Mucosa of rectum (tissue), 2 donors: ENCODE results near the gene SEL1L3.
A peak's percentile ranks its signal among the peaks of the same experiment; 100 is the strongest.

ENCODE experiments used
- H3K27ac ChIP-seq, 2 donors: one replicate each; pipeline ENCODE4 v1.7.0; 2013; ENCODE audit warnings: inconsistent platforms in 2 of 2, low read depth in 2 of 2, low read length in 2 of 2
- H3K27me3 ChIP-seq, 2 donors: one replicate each; pipeline ENCODE4 v1.7.0; 2013; ENCODE audit warnings: low read length in 2 of 2; ENCODE audit not compliant: control insufficient read depth in 2 of 2, insufficient read depth in 2 of 2
- H3K36me3 ChIP-seq, 2 donors: one replicate each; pipeline ENCODE4 v1.7.0; 2013; ENCODE audit warnings: low read length in 2 of 2; ENCODE audit not compliant: control insufficient read depth in 2 of 2, insufficient read depth in 2 of 2
- H3K4me1 ChIP-seq, 2 donors: one replicate each; pipeline ENCODE4 v1.7.0; 2013; ENCODE audit warnings: low read length in 2 of 2, mild to moderate bottlenecking in 1 of 2; ENCODE audit not compliant: control insufficient read depth in 2 of 2, insufficient read depth in 2 of 2
- H3K4me3 ChIP-seq, 2 donors: one replicate each; pipeline ENCODE4 v1.7.0; 2013; ENCODE audit warnings: low read length in 2 of 2
- H3K9ac ChIP-seq, 2 donors: one replicate each; pipeline ENCODE4 v1.7.0; 2013; ENCODE audit warnings: low read length in 2 of 2, low read depth in 1 of 2, mild to moderate bottlenecking in 1 of 2
- H3K9me3 ChIP-seq, 2 donors: one replicate each; pipeline ENCODE4 v1.7.0; 2013; ENCODE audit warnings: low read length in 2 of 2; ENCODE audit not compliant: control insufficient read depth in 2 of 2
- donor health status: healthy.
- donor health status: Normal muscosa, but diverticular disease.

SEL1L3 gene

GRCh38 chr4:25857403-25857802 lies 5.4 kb downstream of the SEL1L3 start:
- no peak overlapping the region for H3K4me3 ChIP-seq
- no peaks in the 10 kb centered on the region for H3K27me3 ChIP-seq
- no peak overlapping the region for H3K27ac ChIP-seq
- H3K9ac ChIP-seq = no peak overlapping the region
- no peaks in the 10 kb centered on the region for H3K36me3 ChIP-seq
- H3K9me3 ChIP-seq = no peaks in the 10 kb centered on the region
- H3K4me1 ChIP-seq = peaks cover 29 to 45% of the 10 kb centered on the region in 2 donors

GRCh38 chr4:25856756-25857155 lies 6.0 kb downstream of the SEL1L3 start:
- no peaks in the 10 kb centered on the region for H3K27me3 ChIP-seq
- H3K27ac ChIP-seq = peak overlapping the region in 1 of 2 donors; percentile 1
- H3K9me3 ChIP-seq = no peaks in the 10 kb centered on the region
- H3K9ac ChIP-seq = no peak overlapping the region
- H3K36me3 ChIP-seq = no peaks in the 10 kb centered on the region
- H3K4me3 ChIP-seq = no peak overlapping the region
- H3K4me1 ChIP-seq = peaks cover 29 to 49% of the 10 kb centered on the region in 2 donors

GRCh38 chr4:25852103-25852502 lies 10.7 kb downstream of the SEL1L3 start:
- H3K27ac ChIP-seq = no peak overlapping the region
- H3K9me3 ChIP-seq = no peaks in the 10 kb centered on the region
- peaks cover 0 to 3% of the 10 kb centered on the region in 2 donors for H3K36me3 ChIP-seq
- H3K4me3 ChIP-seq = no peak overlapping the region
- H3K9ac ChIP-seq = no peak overlapping the region
- H3K4me1 ChIP-seq = peaks cover 20 to 25% of the 10 kb centered on the region in 2 donors
- H3K27me3 ChIP-seq = no peaks in the 10 kb centered on the region

- H3K27me3 ChIP-seq = no peaks in the 10 kb centered on the region
- H3K4me1 ChIP-seq = peaks cover 14 to 19% of the 10 kb centered on the region in 2 donors
- H3K36me3 ChIP-seq = peaks cover 8 to 14% of the 10 kb centered on the region in 2 donors
- no peak overlapping the region for H3K4me3 ChIP-seq
- H3K27ac ChIP-seq = no peak overlapping the region
- no peak overlapping the region for H3K9ac ChIP-seq
- no peaks in the 10 kb centered on the region for H3K9me3 ChIP-seq
These were observed 15.5 kb downstream of the SEL1L3 start for GRCh38 chr4:25847329-25847728.

- Histone ChIP-seq H3K27me3 (no peaks in the 10 kb centered on the region), H3K27ac (no peak overlapping the region), H3K4me3 (no peak overlapping the region), H3K9me3 (no peaks in the 10 kb centered on the region), H3K9ac (no peak overlapping the region), H3K36me3 (peaks cover 8 to 14% of the 10 kb centered on the region in 2 donors), H3K4me1 (peaks cover 14 to 15% of the 10 kb centered on the region in 2 donors)
These were observed 16.7 kb downstream of the SEL1L3 start for GRCh38 chr4:25845841-25846653.

- no peaks in the 10 kb centered on the region for H3K9me3 ChIP-seq
These were observed 17.7 kb downstream of the SEL1L3 start for GRCh38 chr4:25844961-25845712.

GRCh38 chr4:25843340-25844097 lies 19.3 kb downstream of the SEL1L3 start:
- Histone ChIP-seq H3K4me1 (peaks cover 14 to 15% of the 10 kb centered on the region in 2 donors), H3K27me3 (no peaks in the 10 kb centered on the region), H3K9ac (peak overlapping the region; percentile 14 to 27), H3K27ac (peak overlapping the region; percentile 53 to 63), H3K4me3 (peak overlapping the region; percentile 3 to 13), H3K9me3 (no peaks in the 10 kb centered on the region), H3K36me3 (peaks cover 14 to 15% of the 10 kb centered on the region in 2 donors)

More at GRCh38 chr4:25844961-25845712, 17.7 kb downstream of the SEL1L3 start:
- Histone ChIP-seq H3K27me3 (no peaks in the 10 kb centered on the region), H3K4me3 (no peak overlapping the region), H3K9ac (no peak overlapping the region), H3K27ac (no peak overlapping the region), H3K36me3 (peaks cover 12 to 14% of the 10 kb centered on the region in 2 donors), H3K4me1 (peaks cover 14 to 15% of the 10 kb centered on the region in 2 donors)

- Histone ChIP-seq H3K9ac (no peak overlapping the region), H3K9me3 (no peaks in the 10 kb centered on the region), H3K4me3 (no peak overlapping the region), H3K36me3 (peaks cover 13 to 15% of the 10 kb centered on the region in 2 donors), H3K27ac (no peak overlapping the region), H3K27me3 (no peaks in the 10 kb centered on the region), H3K4me1 (peaks cover 14 to 15% of the 10 kb centered on the region in 2 donors)
These were observed 20.5 kb downstream of the SEL1L3 start for GRCh38 chr4:25842229-25842845.

GRCh38 chr4:25839687-25840086 lies 23.1 kb downstream of the SEL1L3 start:
- Histone ChIP-seq H3K4me1 (peaks cover 14 to 22% of the 10 kb centered on the region in 2 donors), H3K4me3 (no peak overlapping the region), H3K9me3 (no peaks in the 10 kb centered on the region), H3K9ac (no peak overlapping the region), H3K36me3 (peaks cover 3 to 7% of the 10 kb centered on the region in 2 donors), H3K27ac (no peak overlapping the region), H3K27me3 (no peaks in the 10 kb centered on the region)
